IMR-90 (cell line): ENCODE results near the gene ABHD16B.

Experiments used
- BHLHE40 ChIP-seq: fragments of 150-350 bp; IDR thresholded peaks from 2 replicates; pipeline ENCODE4 v1.6.1; 2016; ENCODE audit warnings: mild to moderate bottlenecking, low read depth, low read length
- CTCF ChIP-seq: conservative IDR thresholded peaks from 2 replicates; pipeline ENCODE4 v1.5.1; 2012; ENCODE audit warnings: mild to moderate bottlenecking, low read depth, low read length, improper control_type of control experiment
- ELK1 ChIP-seq: fragments of 150-350 bp; IDR thresholded peaks from 2 replicates; pipeline ENCODE4 v1.6.1; 2016; ENCODE audit warnings: low read depth, mild to moderate bottlenecking, low read length, moderate library complexity, borderline replicate concordance
- FOS ChIP-seq: fragments of 150-350 bp; IDR thresholded peaks from 2 replicates; pipeline ENCODE4 v1.6.1; 2016; ENCODE audit warnings: low read depth, low read length
- MAFK ChIP-seq: IDR thresholded peaks from 2 replicates; pipeline ENCODE4 v1.6.1; 2012; ENCODE audit warnings: low read depth, low read length, improper control_type of control experiment
- MXI1 ChIP-seq: IDR thresholded peaks from 2 replicates; pipeline ENCODE4 v1.6.1; 2012; ENCODE audit warnings: low read depth, mild to moderate bottlenecking, low read length, moderate library complexity, borderline replicate concordance
- POLR2A ChIP-seq: IDR thresholded peaks from 2 replicates; pipeline ENCODE4 v1.6.1; 2012; ENCODE audit warnings: mild to moderate bottlenecking, low read depth, low read length
- RAD21 ChIP-seq: IDR thresholded peaks from 2 replicates; pipeline ENCODE4 v1.6.1; 2012; ENCODE audit warnings: low read length, improper control_type of control experiment
- RFX5 ChIP-seq: IDR thresholded peaks from 2 replicates; pipeline ENCODE4 v1.8.0; 2012; ENCODE audit warnings: low read depth, mild to moderate bottlenecking, low read length, moderate library complexity

- TF ChIP-seq POLR2A (no peak), CTCF (no peak), FOS (no peak), BHLHE40 (no peak), RFX5 (no peak), MXI1 (no peak), ELK1 (no peak), MAFK (no peak), RAD21 (no peak)
These were observed 45.6 kb upstream of the ABHD16B start for GRCh38 chr20:63815615-63816253.
